AG09319 (cell line): ENCODE measurements around the gene ARX.

ENCODE experiments used
- DNase-seq: peaks from one replicate; pipeline ENCODE4 v3.0.0-alpha.2; 2010; ENCODE audit warnings: low read depth; ENCODE audit errors: extremely low read depth
- CTCF ChIP-seq: IDR thresholded peaks from 2 replicates; pipeline ENCODE4 v1.5.1; 2011; ENCODE audit warnings: low read depth, mild to moderate bottlenecking, inconsistent platforms, low read length, moderate library complexity

ARX gene

DNA sequence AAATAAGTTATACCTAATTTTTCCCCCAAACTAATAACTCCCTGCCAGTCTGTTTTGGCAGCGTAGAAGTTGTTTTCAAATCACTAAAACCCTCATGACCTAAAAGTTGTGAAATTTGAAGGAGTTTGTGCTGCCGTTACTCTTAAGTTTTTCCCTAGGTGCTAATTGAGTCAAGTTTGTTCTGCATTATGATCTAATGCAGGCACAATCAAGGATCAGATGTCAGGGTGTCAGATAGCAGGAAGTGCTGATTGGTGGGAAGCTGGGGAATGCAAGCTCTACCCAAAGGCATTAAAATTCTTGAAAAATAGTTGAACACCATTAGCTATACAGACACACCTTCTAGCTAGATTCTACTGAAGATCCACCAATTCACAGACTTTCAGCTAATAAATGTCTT, 51.9 kb downstream of the ARX start:
- no peak for DNase-seq
- no peak for TF ChIP-seq CTCF

DNA sequence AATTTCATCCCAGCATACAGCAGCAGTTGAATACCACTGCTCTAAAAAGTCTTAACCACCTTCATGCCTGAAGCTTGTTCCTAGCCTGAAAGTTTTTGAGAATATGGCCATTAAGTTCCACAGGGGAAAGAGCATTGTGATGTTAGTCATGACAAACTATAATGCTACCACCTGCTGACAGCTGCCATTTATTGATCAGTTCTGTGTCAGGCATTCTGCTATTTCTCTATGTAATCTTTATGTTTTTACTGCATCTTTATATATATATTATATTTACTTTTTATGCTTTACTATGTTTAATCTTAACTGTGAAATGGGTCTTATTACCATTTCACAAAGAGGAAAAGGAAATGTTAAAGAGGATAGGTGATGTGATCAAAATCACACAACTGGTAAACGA, 54.0 kb downstream of the ARX start:
- no peak for DNase-seq
- no peak for TF ChIP-seq CTCF

DNA sequence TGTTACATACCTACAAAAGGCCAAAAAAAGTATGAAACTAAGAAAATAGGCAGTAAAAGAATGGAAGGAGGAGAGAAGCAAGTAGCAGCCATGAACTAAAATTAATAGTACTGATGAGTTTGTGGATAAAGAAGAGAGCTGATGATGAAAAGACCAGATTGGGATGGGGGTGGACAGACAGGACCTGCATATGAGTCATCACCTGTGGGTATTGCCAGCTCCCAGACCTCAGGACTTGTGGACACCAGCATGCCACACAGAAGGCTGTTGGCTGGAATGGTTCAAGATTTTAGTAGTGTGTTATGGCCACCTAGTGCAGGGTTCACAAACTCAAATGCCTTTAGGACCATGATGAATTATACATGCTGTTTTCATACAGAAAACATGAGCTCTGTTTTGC, 58.9 kb downstream of the ARX start:
- DNase-seq, result no peak
- no peak for TF ChIP-seq CTCF

- no peak for DNase-seq
- TF ChIP-seq CTCF, result no peak
Observed at GRCh38 chrX:24955372-24955930, 60.3 kb downstream of the ARX start.

DNA sequence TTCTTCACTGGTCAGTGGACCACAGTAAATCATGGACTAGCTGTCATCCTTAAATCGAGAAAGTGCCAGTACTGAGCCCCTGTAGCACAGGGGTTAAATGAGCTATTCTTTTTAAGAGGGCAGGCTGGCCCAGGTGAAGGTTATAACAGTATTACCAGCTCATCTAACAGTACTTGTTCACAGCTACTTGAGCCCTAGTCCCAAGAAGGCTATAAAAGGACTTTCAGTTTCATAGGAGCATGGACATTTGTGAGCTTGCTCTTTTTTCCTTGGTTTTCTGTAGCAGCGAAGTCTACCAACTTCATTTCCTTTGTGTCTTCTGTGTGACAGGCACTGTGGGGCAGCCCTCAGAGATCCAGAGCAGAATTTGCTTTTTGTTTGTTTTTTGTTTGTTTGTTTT, 61.0 kb downstream of the ARX start:
- TF ChIP-seq CTCF, result no peak

More for the DNA sequence above, 61.0 kb downstream of the ARX start:
- no peak for DNase-seq
